GM12872 (cell line): Measurements from ENCODE around the gene CRELD1.

Source experiments
- CTCF ChIP-seq: IDR thresholded peaks from 3 replicates; pipeline ENCODE4 v1.5.1; 2011; ENCODE audit warnings: low read depth, mild to moderate bottlenecking, low read length, moderate library complexity; ENCODE audit not compliant: insufficient read depth

CRELD1 gene

GRCh38 chr3:9902372-9903237, 31.0 kb upstream of the CRELD1 start, which contains the start of gene IL17RE:
TSS of gene IL17RE (plus strand) at chr3:9902848. CDS start at chr3:9902933, 85 bp downstream.
- no peak for TF ChIP-seq CTCF

DNA sequence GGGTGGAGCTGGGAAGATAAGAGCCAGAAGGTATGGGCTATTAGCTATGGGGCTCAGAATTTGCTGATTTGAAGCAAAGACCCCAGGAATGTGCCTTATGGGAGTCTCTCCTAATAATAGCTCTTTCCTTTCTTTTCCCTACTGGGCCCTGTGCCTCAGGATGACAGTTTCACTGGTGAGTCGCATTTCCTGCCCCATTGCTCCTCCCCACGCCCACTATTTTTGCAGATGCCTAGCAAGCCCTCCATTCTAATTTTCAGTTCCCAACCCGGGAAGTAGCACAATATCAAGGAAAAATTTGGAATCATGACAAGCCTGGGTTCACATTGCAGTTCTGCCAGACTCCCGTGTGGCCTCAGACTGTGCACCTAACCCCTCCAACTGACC, 30.4 kb upstream of the CRELD1 start:
- no peak for TF ChIP-seq CTCF

- TF ChIP-seq CTCF = no peak
Measured at GRCh38 chr3:9903904-9904303, 29.7 kb upstream of the CRELD1 start.

DNA sequence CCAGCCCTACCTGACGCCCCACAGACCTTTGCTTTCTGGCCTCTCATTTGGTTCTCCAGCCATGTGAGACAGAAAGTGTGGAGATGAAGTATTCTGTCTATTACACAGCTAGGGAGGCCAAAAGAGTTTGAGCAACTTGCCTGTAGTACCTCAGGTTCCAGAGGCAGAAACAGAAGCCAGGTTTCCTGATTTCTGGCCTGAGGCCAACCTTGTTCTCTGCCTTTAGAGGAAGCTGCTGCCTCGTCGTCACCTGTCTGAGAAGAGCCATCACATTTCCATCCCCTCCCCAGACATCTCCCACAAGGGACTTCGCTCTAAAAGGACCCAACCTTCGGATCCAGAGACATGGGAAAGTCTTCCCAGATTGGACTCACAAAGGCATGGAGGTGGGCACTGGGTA, 27.2 kb upstream of the CRELD1 start:
- TF ChIP-seq CTCF = no peak

DNA sequence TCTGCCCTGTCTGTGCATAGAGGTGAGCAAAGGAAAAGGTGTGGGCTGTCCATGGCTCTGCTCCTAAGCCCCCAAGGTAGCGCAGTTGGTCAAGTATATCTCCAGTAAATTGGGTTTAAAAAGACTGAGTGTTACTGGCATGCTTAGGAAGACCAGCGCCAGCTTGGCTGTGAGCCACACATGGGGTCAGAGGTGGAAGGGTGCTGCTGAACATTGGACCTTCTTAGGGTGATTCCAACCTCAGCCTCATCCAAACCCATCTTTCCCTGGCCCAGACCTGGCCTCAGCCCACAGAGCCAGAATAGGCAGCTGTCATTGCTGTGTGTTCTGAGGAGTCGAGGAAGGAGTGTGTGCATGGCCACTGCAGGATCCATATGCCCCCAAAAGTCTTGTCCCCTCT, 25.3 kb upstream of the CRELD1 start:
- no peak for TF ChIP-seq CTCF

DNA sequence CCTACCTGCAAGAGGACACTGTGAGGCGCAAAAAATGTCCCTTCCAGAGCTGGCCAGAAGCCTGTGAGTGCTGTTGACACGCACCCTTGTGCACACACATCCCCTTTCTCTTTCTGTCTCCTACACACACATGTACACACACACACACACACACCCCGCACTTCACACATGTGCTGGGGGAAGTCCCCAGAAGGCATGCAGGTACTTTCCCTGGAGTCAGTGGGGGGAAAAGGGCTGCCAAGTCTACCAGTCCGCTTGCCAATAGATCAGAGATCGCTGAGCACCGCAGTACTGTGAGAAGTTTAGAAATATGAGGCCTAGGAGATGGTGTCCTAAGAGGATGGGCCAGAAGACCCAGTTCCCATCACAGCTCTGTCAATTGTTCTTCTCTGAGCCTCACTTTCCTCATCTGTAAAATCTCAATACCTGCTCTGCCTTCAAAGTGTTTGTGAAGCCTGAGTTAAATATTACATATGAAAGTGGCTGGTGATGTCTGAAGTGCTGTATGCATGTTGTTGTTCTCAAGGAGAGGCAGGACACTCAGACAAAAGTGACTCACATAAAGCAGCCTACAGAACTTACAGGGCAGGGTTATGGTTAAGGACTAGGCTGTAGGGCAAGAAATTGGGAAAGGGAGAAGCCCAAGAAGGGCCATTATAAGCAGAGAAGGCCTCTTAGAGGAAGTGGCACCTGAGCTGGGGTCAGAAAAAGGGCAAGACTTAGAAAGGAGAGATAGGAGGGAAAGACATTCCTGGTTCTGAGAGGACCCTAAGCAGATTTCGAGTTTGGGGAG, 24.2 kb upstream of the CRELD1 start:
- no peak for TF ChIP-seq CTCF

GRCh38 chr3:9911863-9912262, 21.8 kb upstream of the CRELD1 start:
- no peak for TF ChIP-seq CTCF
